Diencephalon (tissue), 1 donor: Measurements from ENCODE around the gene RUSC2. TPM values are rescaled to one million over a fixed set of nuclear protein-coding genes. Genes with fewer than 3 reads are reported as not detected.

ENCODE experiments used
- total RNA-seq: library from RNA; depleted of rRNA; stranded (reverse); fragments of >200 nt; gene quantifications from one replicate; pipeline ENCODE4 v1.2.3, GENCODE V29; 2014

The RUSC2 gene, protein sequence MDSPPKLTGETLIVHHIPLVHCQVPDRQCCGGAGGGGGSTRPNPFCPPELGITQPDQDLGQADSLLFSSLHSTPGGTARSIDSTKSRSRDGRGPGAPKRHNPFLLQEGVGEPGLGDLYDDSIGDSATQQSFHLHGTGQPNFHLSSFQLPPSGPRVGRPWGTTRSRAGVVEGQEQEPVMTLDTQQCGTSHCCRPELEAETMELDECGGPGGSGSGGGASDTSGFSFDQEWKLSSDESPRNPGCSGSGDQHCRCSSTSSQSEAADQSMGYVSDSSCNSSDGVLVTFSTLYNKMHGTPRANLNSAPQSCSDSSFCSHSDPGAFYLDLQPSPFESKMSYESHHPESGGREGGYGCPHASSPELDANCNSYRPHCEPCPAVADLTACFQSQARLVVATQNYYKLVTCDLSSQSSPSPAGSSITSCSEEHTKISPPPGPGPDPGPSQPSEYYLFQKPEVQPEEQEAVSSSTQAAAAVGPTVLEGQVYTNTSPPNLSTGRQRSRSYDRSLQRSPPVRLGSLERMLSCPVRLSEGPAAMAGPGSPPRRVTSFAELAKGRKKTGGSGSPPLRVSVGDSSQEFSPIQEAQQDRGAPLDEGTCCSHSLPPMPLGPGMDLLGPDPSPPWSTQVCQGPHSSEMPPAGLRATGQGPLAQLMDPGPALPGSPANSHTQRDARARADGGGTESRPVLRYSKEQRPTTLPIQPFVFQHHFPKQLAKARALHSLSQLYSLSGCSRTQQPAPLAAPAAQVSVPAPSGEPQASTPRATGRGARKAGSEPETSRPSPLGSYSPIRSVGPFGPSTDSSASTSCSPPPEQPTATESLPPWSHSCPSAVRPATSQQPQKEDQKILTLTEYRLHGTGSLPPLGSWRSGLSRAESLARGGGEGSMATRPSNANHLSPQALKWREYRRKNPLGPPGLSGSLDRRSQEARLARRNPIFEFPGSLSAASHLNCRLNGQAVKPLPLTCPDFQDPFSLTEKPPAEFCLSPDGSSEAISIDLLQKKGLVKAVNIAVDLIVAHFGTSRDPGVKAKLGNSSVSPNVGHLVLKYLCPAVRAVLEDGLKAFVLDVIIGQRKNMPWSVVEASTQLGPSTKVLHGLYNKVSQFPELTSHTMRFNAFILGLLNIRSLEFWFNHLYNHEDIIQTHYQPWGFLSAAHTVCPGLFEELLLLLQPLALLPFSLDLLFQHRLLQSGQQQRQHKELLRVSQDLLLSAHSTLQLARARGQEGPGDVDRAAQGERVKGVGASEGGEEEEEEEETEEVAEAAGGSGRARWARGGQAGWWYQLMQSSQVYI (N-terminal part only)
- total RNA-seq, result 56.3 TPM

DNA sequence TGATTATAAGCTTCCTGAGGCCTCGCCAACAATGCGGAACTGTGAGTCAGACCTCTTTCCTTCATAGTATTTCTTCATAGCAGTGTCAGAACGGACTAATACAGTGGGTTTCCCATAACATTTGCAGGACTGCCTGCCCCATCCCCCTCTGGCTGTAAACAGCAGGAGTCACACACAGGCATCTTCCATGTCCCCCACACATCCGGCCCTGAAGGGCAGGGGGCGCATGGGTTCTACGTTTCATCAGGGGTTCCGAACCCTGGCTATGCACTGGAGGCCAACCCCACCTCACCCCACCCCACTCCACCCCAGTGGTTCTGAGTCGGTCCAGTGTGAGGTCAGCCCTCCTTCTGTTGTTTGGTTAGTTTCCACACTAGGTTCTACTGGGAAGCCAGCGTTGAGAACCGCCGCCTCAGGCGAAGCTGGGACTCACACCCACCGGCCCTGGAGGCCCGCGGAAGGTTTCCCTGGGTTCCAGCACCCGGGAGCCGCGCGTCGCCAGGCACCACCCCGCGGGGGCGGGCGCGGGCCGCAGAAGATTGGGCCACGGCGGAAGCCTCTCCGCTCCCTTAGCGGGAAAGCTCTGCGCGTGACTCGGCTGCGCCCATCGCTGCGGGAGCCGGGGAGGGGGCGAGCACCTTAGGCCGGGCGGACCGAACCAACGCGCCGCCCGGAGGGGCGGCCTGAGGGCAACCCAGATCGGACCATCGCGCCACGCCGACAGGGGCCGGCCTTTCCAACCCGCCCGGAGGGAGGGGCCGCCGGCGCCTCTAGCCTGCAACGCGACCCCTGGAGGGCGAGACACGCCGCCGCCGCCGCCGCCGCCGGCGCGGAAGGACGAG is at the start of gene RUSC2:
Gene RUSC2 (plus strand): TSS at position 799 of the 842 bp plus-strand sequence. CDS start 56,411 bp downstream, outside the sequence.

Other genes with a start within 250 kb of the RUSC2 start
- 20.1 TPM for gene TESK1, start 115.2 kb downstream of the RUSC2 start, total RNA-seq
- 0.46 TPM for gene CD72, start 128.3 kb downstream of the RUSC2 start, total RNA-seq
- gene SIT1, start 160.8 kb downstream of the RUSC2 start, total RNA-seq, result not detected
- 144,204 TPM for gene RMRP, start 167.9 kb downstream of the RUSC2 start, total RNA-seq
- gene CCDC107, start 168.2 kb downstream of the RUSC2 start, total RNA-seq, result 11.5 TPM
- gene ARHGEF39, start 175.1 kb downstream of the RUSC2 start, total RNA-seq, result 0.46 TPM
- gene CA9, start 183.8 kb downstream of the RUSC2 start, total RNA-seq, result 1.2 TPM
- gene TPM2, start 199.8 kb downstream of the RUSC2 start, total RNA-seq, result 14.1 TPM
- 24.9 TPM for gene TLN1, start 242.1 kb downstream of the RUSC2 start, total RNA-seq
- 33.0 TPM for gene CREB3, start 242.6 kb downstream of the RUSC2 start, total RNA-seq